ENCODE measurements around the gene CBX4. TPM values are rescaled to one million over a fixed set of nuclear protein-coding genes. Genes with fewer than 3 reads are reported as not detected.

Gene CBX4
- 5.2 TPM for total RNA-seq

- peak within 1 kb of the TSS; percentile 36 for H3K27ac ChIP-seq (ENCODE audit: low read depth, low read length)
- peaks cover 3 to 6% (median 4%) of the 10 kb centered on the region in 3 donors for H3K36me3 ChIP-seq (ENCODE audit: control insufficient read depth in 3 of 3, insufficient read depth in 3 of 3, low read length in 3 of 3)
- peak within 1 kb of the TSS; percentile 50 to 85 (median 83) for H3K9ac ChIP-seq (ENCODE audit: low read depth in 1 of 3, low read length in 3 of 3)
- no peaks in the 10 kb centered on the region for H3K9me3 ChIP-seq (ENCODE audit: control insufficient read depth in 3 of 3, low read length in 3 of 3)
- H3K27me3 ChIP-seq (ENCODE audit: control insufficient read depth in 3 of 3, insufficient read depth in 3 of 3, low read length in 3 of 3) = peaks cover 38 to 46% (median 43%) of the 10 kb centered on the region in 3 donors
- peak within 1 kb of the TSS; percentile 81 to 95 (median 81) for H3K4me3 ChIP-seq (ENCODE audit: low read length in 3 of 3)
- peaks cover 29 to 54% (median 52%) of the 10 kb centered on the region in 3 donors for H3K4me1 ChIP-seq (ENCODE audit: control insufficient read depth in 3 of 3, insufficient read depth in 3 of 3, low read length in 3 of 3)
Measured at GRCh38 chr17:79839356-79840268, at the start of gene CBX4. Gene CBX4, minus strand, starts transcription at chr17:79839440. Its CDS starts 189 bp downstream, at chr17:79839251.

- H3K4me1 ChIP-seq (ENCODE audit: control insufficient read depth in 3 of 3, insufficient read depth in 3 of 3, low read length in 3 of 3) = peaks cover 8 to 10% (median 9%) of the 10 kb centered on the region in 3 donors
- no peak overlapping the region for H3K9ac ChIP-seq (ENCODE audit: low read depth in 1 of 3, low read length in 3 of 3)
- no peak overlapping the region for H3K4me3 ChIP-seq (ENCODE audit: low read length in 3 of 3)
- no peak overlapping the region for H3K27ac ChIP-seq (ENCODE audit: low read depth, low read length)
- H3K9me3 ChIP-seq (ENCODE audit: control insufficient read depth in 3 of 3, low read length in 3 of 3) = no peaks in the 10 kb centered on the region
- H3K36me3 ChIP-seq (ENCODE audit: control insufficient read depth in 3 of 3, insufficient read depth in 3 of 3, low read length in 3 of 3) = no peaks in the 10 kb centered on the region
- H3K27me3 ChIP-seq (ENCODE audit: control insufficient read depth in 3 of 3, insufficient read depth in 3 of 3, low read length in 3 of 3) = peaks cover 56 to 63% (median 61%) of the 10 kb centered on the region in 3 donors
Measured at GRCh38 chr17:79888009-79888540, 48.8 kb upstream of the CBX4 start.

- Histone ChIP-seq H3K4me1 (ENCODE audit: control insufficient read depth in 3 of 3, insufficient read depth in 3 of 3, low read length in 3 of 3) (peaks cover 8 to 10% (median 9%) of the 10 kb centered on the region in 3 donors), H3K27ac (ENCODE audit: low read depth, low read length) (no peak overlapping the region), H3K36me3 (ENCODE audit: control insufficient read depth in 3 of 3, insufficient read depth in 3 of 3, low read length in 3 of 3) (no peaks in the 10 kb centered on the region), H3K9me3 (ENCODE audit: control insufficient read depth in 3 of 3, low read length in 3 of 3) (no peaks in the 10 kb centered on the region), H3K27me3 (ENCODE audit: control insufficient read depth in 3 of 3, insufficient read depth in 3 of 3, low read length in 3 of 3) (peaks cover 51 to 58% (median 56%) of the 10 kb centered on the region in 3 donors), H3K4me3 (ENCODE audit: low read length in 3 of 3) (no peak overlapping the region), H3K9ac (ENCODE audit: low read depth in 1 of 3, low read length in 3 of 3) (no peak overlapping the region)
Measured at GRCh38 chr17:79887451-79887991, 48.3 kb upstream of the CBX4 start.

- H3K9ac ChIP-seq (ENCODE audit: low read depth in 1 of 3, low read length in 3 of 3) = no peak overlapping the region
- no peaks in the 10 kb centered on the region for H3K4me1 ChIP-seq (ENCODE audit: control insufficient read depth in 3 of 3, insufficient read depth in 3 of 3, low read length in 3 of 3)
- no peak overlapping the region for H3K4me3 ChIP-seq (ENCODE audit: low read length in 3 of 3)
- H3K27ac ChIP-seq (ENCODE audit: low read depth, low read length) = no peak overlapping the region
- H3K27me3 ChIP-seq (ENCODE audit: control insufficient read depth in 3 of 3, insufficient read depth in 3 of 3, low read length in 3 of 3) = peaks cover 23 to 33% (median 29%) of the 10 kb centered on the region in 3 donors
- no peaks in the 10 kb centered on the region for H3K9me3 ChIP-seq (ENCODE audit: control insufficient read depth in 3 of 3, low read length in 3 of 3)
- no peaks in the 10 kb centered on the region for H3K36me3 ChIP-seq (ENCODE audit: control insufficient read depth in 3 of 3, insufficient read depth in 3 of 3, low read length in 3 of 3)
Measured at GRCh38 chr17:79883202-79883601, 44.0 kb upstream of the CBX4 start.

- Histone ChIP-seq H3K9me3 (ENCODE audit: control insufficient read depth in 3 of 3, low read length in 3 of 3) (no peaks in the 10 kb centered on the region), H3K4me1 (ENCODE audit: control insufficient read depth in 3 of 3, insufficient read depth in 3 of 3, low read length in 3 of 3) (no peaks in the 10 kb centered on the region), H3K4me3 (ENCODE audit: low read length in 3 of 3) (no peak overlapping the region), H3K36me3 (ENCODE audit: control insufficient read depth in 3 of 3, insufficient read depth in 3 of 3, low read length in 3 of 3) (no peaks in the 10 kb centered on the region), H3K27ac (ENCODE audit: low read depth, low read length) (no peak overlapping the region), H3K9ac (ENCODE audit: low read depth in 1 of 3, low read length in 3 of 3) (no peak overlapping the region), H3K27me3 (ENCODE audit: control insufficient read depth in 3 of 3, insufficient read depth in 3 of 3, low read length in 3 of 3) (peaks cover 10 to 27% (median 27%) of the 10 kb centered on the region in 3 donors)
Measured at GRCh38 chr17:79878329-79878947, 39.2 kb upstream of the CBX4 start.

GRCh38 chr17:79877041-79877440 lies 37.8 kb upstream of the CBX4 start:
- H3K27ac ChIP-seq (ENCODE audit: low read depth, low read length) = no peak overlapping the region

GRCh38 chr17:79875511-79875910 lies 36.3 kb upstream of the CBX4 start:
- Histone ChIP-seq H3K9ac (ENCODE audit: low read depth in 1 of 3, low read length in 3 of 3) (no peak overlapping the region), H3K27me3 (ENCODE audit: control insufficient read depth in 3 of 3, insufficient read depth in 3 of 3, low read length in 3 of 3) (peaks cover 11 to 25% (median 19%) of the 10 kb centered on the region in 3 donors), H3K4me3 (ENCODE audit: low read length in 3 of 3) (no peak overlapping the region), H3K9me3 (ENCODE audit: control insufficient read depth in 3 of 3, low read length in 3 of 3) (no peaks in the 10 kb centered on the region), H3K36me3 (ENCODE audit: control insufficient read depth in 3 of 3, insufficient read depth in 3 of 3, low read length in 3 of 3) (no peaks in the 10 kb centered on the region), H3K27ac (ENCODE audit: low read depth, low read length) (no peak overlapping the region), H3K4me1 (ENCODE audit: control insufficient read depth in 3 of 3, insufficient read depth in 3 of 3, low read length in 3 of 3) (no peaks in the 10 kb centered on the region)

More at GRCh38 chr17:79877041-79877440, 37.8 kb upstream of the CBX4 start:
- Histone ChIP-seq H3K4me1 (ENCODE audit: control insufficient read depth in 3 of 3, insufficient read depth in 3 of 3, low read length in 3 of 3) (no peaks in the 10 kb centered on the region), H3K9ac (ENCODE audit: low read depth in 1 of 3, low read length in 3 of 3) (no peak overlapping the region), H3K4me3 (ENCODE audit: low read length in 3 of 3) (no peak overlapping the region), H3K27me3 (ENCODE audit: control insufficient read depth in 3 of 3, insufficient read depth in 3 of 3, low read length in 3 of 3) (peaks cover 11 to 27% (median 27%) of the 10 kb centered on the region in 3 donors), H3K36me3 (ENCODE audit: control insufficient read depth in 3 of 3, insufficient read depth in 3 of 3, low read length in 3 of 3) (no peaks in the 10 kb centered on the region), H3K9me3 (ENCODE audit: control insufficient read depth in 3 of 3, low read length in 3 of 3) (no peaks in the 10 kb centered on the region)

- Histone ChIP-seq H3K27me3 (ENCODE audit: control insufficient read depth in 3 of 3, insufficient read depth in 3 of 3, low read length in 3 of 3) (peaks cover 11 to 18% (median 14%) of the 10 kb centered on the region in 3 donors), H3K9me3 (ENCODE audit: control insufficient read depth in 3 of 3, low read length in 3 of 3) (no peaks in the 10 kb centered on the region), H3K27ac (ENCODE audit: low read depth, low read length) (no peak overlapping the region), H3K4me1 (ENCODE audit: control insufficient read depth in 3 of 3, insufficient read depth in 3 of 3, low read length in 3 of 3) (no peaks in the 10 kb centered on the region), H3K9ac (ENCODE audit: low read depth in 1 of 3, low read length in 3 of 3) (no peak overlapping the region), H3K36me3 (ENCODE audit: control insufficient read depth in 3 of 3, insufficient read depth in 3 of 3, low read length in 3 of 3) (no peaks in the 10 kb centered on the region), H3K4me3 (ENCODE audit: low read length in 3 of 3) (no peak overlapping the region)
Measured at GRCh38 chr17:79874329-79874981, 35.2 kb upstream of the CBX4 start.

GRCh38 chr17:79873583-79873982 lies 34.3 kb upstream of the CBX4 start:
- H3K9ac ChIP-seq (ENCODE audit: low read depth in 1 of 3, low read length in 3 of 3) = no peak overlapping the region
- no peaks in the 10 kb centered on the region for H3K36me3 ChIP-seq (ENCODE audit: control insufficient read depth in 3 of 3, insufficient read depth in 3 of 3, low read length in 3 of 3)
- H3K27ac ChIP-seq (ENCODE audit: low read depth, low read length) = no peak overlapping the region
- H3K27me3 ChIP-seq (ENCODE audit: control insufficient read depth in 3 of 3, insufficient read depth in 3 of 3, low read length in 3 of 3) = peaks cover 10 to 24% (median 18%) of the 10 kb centered on the region in 3 donors
- H3K9me3 ChIP-seq (ENCODE audit: control insufficient read depth in 3 of 3, low read length in 3 of 3) = no peaks in the 10 kb centered on the region
- H3K4me1 ChIP-seq (ENCODE audit: control insufficient read depth in 3 of 3, insufficient read depth in 3 of 3, low read length in 3 of 3) = no peaks in the 10 kb centered on the region
- H3K4me3 ChIP-seq (ENCODE audit: low read length in 3 of 3) = no peak overlapping the region

Measured in skeletal muscle tissue (tissue), 4 donors.